Ectodermal cell (in vitro differentiated cells): Measurements from ENCODE around the gene ZDHHC14. TPM values are rescaled to one million over a fixed set of nuclear protein-coding genes. Genes with fewer than 3 reads are reported as not detected.
A peak's percentile ranks its signal among the peaks of the same experiment; 100 is the strongest.
"Not testable (repeated sequence)": the region's sequence is repeated elsewhere in the genome, so short reads cannot be mapped to it uniquely, and the experiment has no call there.

Source experiments
- H3K27ac ChIP-seq: 2 replicates; pipeline ENCODE4 v1.7.0; 2013; ENCODE audit warnings: mild to moderate bottlenecking, low read depth, low read length; ENCODE audit not compliant: insufficient read depth, poor library complexity, severe bottlenecking
- H3K27me3 ChIP-seq: 2 replicates; pipeline ENCODE4 v1.7.0; 2013; ENCODE audit warnings: mild to moderate bottlenecking, low read length; ENCODE audit not compliant: insufficient read depth, control insufficient read depth, poor library complexity, severe bottlenecking
- H3K36me3 ChIP-seq: one replicate; pipeline ENCODE4 v1.7.0; 2013; ENCODE audit warnings: low read length; ENCODE audit not compliant: control insufficient read depth, insufficient read depth
- H3K4me1 ChIP-seq: one replicate; pipeline ENCODE4 v1.7.0; 2013; ENCODE audit warnings: low read length; ENCODE audit not compliant: control insufficient read depth, insufficient read depth
- H3K4me3 ChIP-seq: 2 replicates; pipeline ENCODE4 v1.7.0; 2013; ENCODE audit warnings: low read depth, low read length, control low read depth; ENCODE audit not compliant: insufficient read depth
- H3K9me3 ChIP-seq: 2 replicates; pipeline ENCODE4 v1.7.0; 2013; ENCODE audit warnings: mild to moderate bottlenecking, low read length, moderate library complexity; ENCODE audit not compliant: control insufficient read depth
- WGBS, 2 experiments: methylation state at CpG; one replicate each; pipeline ENCODE4 v1.1.7; 2013; ENCODE audit warnings: missing lambda C conversion rate in 2 of 2; 5-methylcytosine and 5-hydroxymethylcytosine counted together
- polyA plus RNA-seq, 4 experiments: library from polyadenylated mRNA; stranded (reverse); fragments of 50-300 nt; gene quantifications; one replicate each; pipeline ENCODE4 v1.2.3, GENCODE V29; 2013

Gene ZDHHC14
- polyA plus RNA-seq (2013, experiment 1 of 4), result 17.7 TPM
- polyA plus RNA-seq (2013, experiment 2 of 4), result 19.8 TPM
- 9.4 TPM for polyA plus RNA-seq (2013, experiment 3 of 4)
- polyA plus RNA-seq (2013, experiment 4 of 4), result 13.1 TPM

DNA sequence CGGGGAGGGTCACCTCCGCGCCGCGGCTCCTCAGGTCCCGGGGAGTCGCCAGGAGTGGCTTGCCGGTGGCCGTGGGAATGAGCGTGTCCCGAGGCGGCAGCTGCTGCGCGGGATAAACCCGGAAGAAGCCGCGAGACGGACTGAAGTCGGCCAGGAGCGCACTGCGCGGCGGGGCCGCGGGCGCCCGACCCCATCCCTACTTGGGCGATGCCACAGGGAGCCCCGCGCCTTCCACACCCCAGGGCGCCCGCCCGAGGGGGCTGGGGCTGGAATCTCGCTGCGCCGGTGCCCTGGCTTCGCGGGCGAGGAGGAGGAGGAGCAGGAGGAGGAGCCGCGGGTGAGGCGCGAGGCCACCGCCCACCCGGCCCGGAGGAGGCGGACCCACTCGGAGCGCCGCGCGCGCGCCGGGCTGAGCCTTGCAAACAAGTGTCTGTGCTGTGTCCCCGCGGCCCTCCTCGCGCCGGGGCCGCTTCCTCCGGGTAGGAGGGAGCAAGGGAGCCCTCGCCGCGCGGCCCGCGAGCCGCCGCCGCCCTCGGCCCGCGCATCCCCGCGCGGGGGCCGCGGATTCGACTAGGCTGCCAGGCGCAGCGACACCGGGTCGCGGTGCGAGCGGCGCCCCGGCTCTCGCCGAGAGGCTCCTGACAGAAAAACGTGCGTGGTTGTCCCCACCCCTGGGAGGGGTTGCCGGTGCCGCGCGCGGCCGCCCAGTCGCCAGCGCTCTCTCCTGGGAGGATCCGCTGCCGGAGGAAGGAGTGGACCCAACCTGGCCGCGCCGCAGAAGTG, at the start of gene ZDHHC14:
Gene ZDHHC14, plus strand, starts transcription at position 412 of the 783 bp plus-strand sequence.
- Histone ChIP-seq H3K4me1 (no peaks in the 10 kb centered on the region), H3K4me3 (peak within 1 kb of the TSS; percentile 94), H3K36me3 (no peaks in the 10 kb centered on the region), H3K9me3 (no peaks in the 10 kb centered on the region), H3K27me3 (peaks cover 23% of the 10 kb centered on the region), H3K27ac (peak within 1 kb of the TSS; percentile 8)
- 0% methylated on average over 106 of the region's 106 CpGs for WGBS, 2 experiments

DNA sequence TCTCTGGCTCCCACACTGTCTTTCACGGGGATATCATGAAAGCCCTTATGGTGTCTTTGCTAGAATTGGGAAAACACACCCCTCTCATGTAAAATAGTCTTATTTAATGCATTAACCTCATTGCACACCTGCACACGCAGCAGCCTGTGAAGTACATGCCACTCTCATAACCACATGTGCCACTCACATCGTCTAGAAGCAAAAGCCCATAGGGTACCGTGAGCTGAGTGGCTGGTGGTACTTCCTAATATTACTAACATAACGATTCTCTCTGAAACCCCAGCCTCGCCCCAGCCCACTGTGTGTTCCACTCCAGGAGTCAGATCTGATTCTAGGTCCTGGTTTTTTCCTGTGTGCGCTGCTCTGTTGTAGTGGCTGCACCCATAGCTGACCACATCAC, 48.2 kb upstream of the ZDHHC14 start:
- WGBS, 2 experiments, result 93 to 95% methylated on average over 6 of the region's 7 CpGs
- Histone ChIP-seq H3K4me3 (no peak overlapping the region), H3K36me3 (no peaks in the 10 kb centered on the region), H3K27ac (no peak overlapping the region), H3K9me3 (no peaks in the 10 kb centered on the region), H3K27me3 (peaks cover 4% of the 10 kb centered on the region), H3K4me1 (no peaks in the 10 kb centered on the region)

GRCh38 chr6:157333537-157333936, 47.5 kb upstream of the ZDHHC14 start:
- H3K27me3 ChIP-seq, result no peaks in the 10 kb centered on the region
- H3K4me1 ChIP-seq, result no peaks in the 10 kb centered on the region
- no peak overlapping the region for H3K27ac ChIP-seq
- no peak overlapping the region for H3K4me3 ChIP-seq
- 92 to 94% methylated on average over 4 of the region's 4 CpGs for WGBS, 2 experiments
- no peaks in the 10 kb centered on the region for H3K36me3 ChIP-seq
- H3K9me3 ChIP-seq, result no peaks in the 10 kb centered on the region

DNA sequence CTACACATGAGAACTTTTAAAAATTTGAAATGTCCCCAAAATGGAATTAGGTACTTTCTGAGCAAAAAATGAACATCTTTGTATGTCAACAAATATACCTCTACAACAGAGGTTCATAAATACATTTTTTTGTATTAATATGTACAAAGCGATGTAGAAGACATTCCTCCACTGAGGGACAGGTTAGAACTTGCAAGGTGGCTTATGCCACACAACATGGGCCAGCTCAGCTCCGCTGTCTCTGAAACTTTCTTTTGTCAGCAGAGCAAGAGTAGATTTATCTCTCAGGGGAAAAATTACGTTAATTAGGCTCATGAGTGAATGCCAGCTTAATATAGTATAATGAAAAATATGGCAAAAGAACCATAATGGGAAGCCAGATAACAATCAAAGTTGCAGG, 47.0 kb upstream of the ZDHHC14 start:
- H3K27ac ChIP-seq, result no peak overlapping the region
- no peaks in the 10 kb centered on the region for H3K36me3 ChIP-seq
- H3K4me3 ChIP-seq, result no peak overlapping the region
- no peaks in the 10 kb centered on the region for H3K4me1 ChIP-seq
- no peaks in the 10 kb centered on the region for H3K27me3 ChIP-seq
- H3K9me3 ChIP-seq, result no peaks in the 10 kb centered on the region
- 92 to 97% methylated on average over 3 of the region's 3 CpGs for WGBS, 2 experiments

DNA sequence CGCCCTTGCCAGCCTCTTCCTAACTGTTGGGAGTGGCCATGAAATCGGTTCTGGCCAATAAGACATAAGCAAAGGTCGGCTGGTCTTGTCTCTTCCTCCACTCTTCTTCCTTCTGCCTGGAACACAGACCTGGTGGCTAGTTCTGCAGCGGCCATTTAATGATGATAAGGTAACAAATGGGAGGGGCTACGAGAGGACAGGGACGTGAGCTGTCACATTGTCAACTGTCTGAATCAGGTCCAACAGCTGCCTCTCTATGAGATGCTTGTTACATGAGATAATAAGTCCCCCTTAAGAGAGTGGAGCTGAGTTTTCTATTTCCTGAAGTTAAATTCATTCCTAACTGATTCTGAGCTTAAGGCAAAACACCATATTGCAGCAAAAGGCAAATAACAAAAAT, 45.2 kb upstream of the ZDHHC14 start:
- H3K4me1 ChIP-seq, result no peaks in the 10 kb centered on the region
- H3K9me3 ChIP-seq, result no peaks in the 10 kb centered on the region
- 80 to 81% methylated on average over 6 of the region's 6 CpGs for WGBS, 2 experiments
- H3K4me3 ChIP-seq, result no peak overlapping the region
- no peak overlapping the region for H3K27ac ChIP-seq
- no peaks in the 10 kb centered on the region for H3K36me3 ChIP-seq
- no peaks in the 10 kb centered on the region for H3K27me3 ChIP-seq

DNA sequence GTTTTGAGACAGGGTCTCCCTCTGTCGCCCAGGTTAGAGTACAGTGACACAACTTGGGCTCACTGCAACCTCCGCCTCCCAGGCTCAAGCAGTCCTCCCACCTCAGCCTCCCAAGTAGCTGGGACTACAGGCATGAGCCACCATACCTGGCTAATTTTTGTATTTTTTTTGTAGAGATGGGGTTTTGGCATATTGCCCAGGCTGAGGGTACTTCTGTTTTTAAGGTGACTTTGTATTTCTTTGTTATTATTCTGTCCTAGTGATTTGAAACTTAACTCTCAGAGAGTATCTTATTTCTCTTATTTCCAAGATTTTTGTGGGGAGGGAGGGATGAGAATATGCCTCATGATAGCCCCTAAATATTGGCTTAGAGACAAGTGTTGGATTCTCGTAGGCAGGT, 43.7 kb upstream of the ZDHHC14 start:
- 91 to 94% methylated on average over 3 of the region's 3 CpGs for WGBS, 2 experiments

DNA sequence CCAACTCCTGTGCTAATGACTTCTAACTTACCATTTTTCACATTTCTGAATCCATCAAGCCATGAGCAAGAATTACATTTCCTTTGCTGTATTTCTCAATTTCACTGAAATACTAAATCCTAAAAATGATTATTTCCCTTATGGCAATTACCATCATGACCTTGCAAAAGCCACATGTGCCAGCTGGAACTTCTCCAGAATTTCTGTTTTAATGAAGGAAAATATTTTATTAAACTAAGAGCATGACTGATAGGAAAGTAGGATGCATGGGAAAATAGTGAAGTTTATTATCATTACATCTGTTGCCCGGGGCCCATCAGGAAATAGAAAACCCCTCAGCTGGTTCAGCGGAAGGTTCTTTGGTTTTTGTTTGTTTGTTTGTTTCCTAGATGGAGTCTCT, 43.2 kb upstream of the ZDHHC14 start:
- H3K36me3 ChIP-seq, result no peaks in the 10 kb centered on the region
- WGBS, 2 experiments, result 97 to 100% methylated on average over 2 of the region's 2 CpGs
- no peak overlapping the region for H3K27ac ChIP-seq
- no peaks in the 10 kb centered on the region for H3K4me1 ChIP-seq
- no peak overlapping the region for H3K4me3 ChIP-seq
- H3K27me3 ChIP-seq, result no peaks in the 10 kb centered on the region
- H3K9me3 ChIP-seq, result no peaks in the 10 kb centered on the region

More for the DNA sequence above, 43.7 kb upstream of the ZDHHC14 start:
- H3K27me3 ChIP-seq, H3K9me3 ChIP-seq, H3K4me3 ChIP-seq, H3K36me3 ChIP-seq, H3K4me1 ChIP-seq, H3K27ac ChIP-seq: not testable (repeated sequence)

DNA sequence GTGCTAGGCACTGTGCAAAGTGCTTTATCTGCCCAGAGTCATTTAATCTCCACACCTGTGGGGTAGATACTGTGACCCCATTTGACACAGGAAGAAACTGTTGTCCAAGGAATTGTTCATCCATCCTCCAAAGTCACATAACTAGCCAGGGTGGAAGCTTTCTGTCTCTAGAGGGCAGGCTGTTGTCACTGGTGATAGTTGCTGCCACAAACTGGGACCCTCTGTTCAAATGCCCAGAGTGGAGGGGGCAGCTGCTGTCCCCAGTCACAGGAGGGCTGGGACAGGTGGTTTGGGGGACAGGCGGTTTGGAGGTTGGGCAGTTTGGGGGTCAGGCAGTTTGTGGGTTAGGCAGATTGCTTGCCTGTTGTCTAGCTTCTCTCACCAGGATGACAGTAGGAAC, 41.6 kb upstream of the ZDHHC14 start:
- no peak overlapping the region for H3K27ac ChIP-seq
- H3K9me3 ChIP-seq, result no peaks in the 10 kb centered on the region
- 94 to 97% methylated on average over 1 of the region's 1 CpG for WGBS, 2 experiments
- H3K4me3 ChIP-seq, result no peak overlapping the region
- H3K4me1 ChIP-seq, result no peaks in the 10 kb centered on the region
- no peaks in the 10 kb centered on the region for H3K27me3 ChIP-seq
- no peaks in the 10 kb centered on the region for H3K36me3 ChIP-seq

GRCh38 chr6:157343732-157344131, 37.3 kb upstream of the ZDHHC14 start:
- no peaks in the 10 kb centered on the region for H3K36me3 ChIP-seq
- H3K27ac ChIP-seq, result no peak overlapping the region
- 92 to 96% methylated on average over 4 of the region's 4 CpGs for WGBS, 2 experiments
- H3K27me3 ChIP-seq, result no peaks in the 10 kb centered on the region
- H3K4me1 ChIP-seq, result no peaks in the 10 kb centered on the region
- H3K4me3 ChIP-seq, result no peak overlapping the region
- H3K9me3 ChIP-seq, result no peaks in the 10 kb centered on the region

DNA sequence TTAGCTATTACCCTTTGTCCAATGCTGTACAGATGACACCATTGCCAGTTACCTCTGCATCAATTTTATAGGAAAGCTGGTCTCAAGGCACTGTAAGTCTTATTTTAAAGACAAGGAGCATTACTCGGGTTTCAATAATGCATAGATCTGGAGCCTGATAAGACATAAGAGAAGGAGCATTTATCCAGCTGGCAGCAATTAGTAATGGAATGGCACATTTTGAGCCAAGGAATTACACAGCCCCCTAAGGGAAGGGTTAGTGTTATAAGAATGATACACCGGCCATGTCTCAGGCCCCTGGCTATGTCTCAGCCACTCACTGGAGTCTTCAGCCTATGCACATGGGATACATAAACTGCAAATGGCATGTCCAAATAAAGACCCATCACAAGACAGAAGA, 34.6 kb upstream of the ZDHHC14 start:
- H3K4me1 ChIP-seq, result no peaks in the 10 kb centered on the region
- no peaks in the 10 kb centered on the region for H3K9me3 ChIP-seq
- no peaks in the 10 kb centered on the region for H3K36me3 ChIP-seq
- 93% methylated on average over 2 of the region's 2 CpGs for WGBS, 2 experiments
- H3K27ac ChIP-seq, result no peak overlapping the region
- no peaks in the 10 kb centered on the region for H3K27me3 ChIP-seq
- H3K4me3 ChIP-seq, result no peak overlapping the region
